Mesendoderm (in vitro differentiated cells): ENCODE measurements around the gene TMSB10.

Experiments used
- DNase-seq: peaks from one replicate; pipeline ENCODE4 v3.0.0; 2013
- H2AK5ac ChIP-seq: 2 replicates; pipeline ENCODE4 v1.6.1; 2013; ENCODE audit warnings: low read length, inconsistent platforms
- H2BK120ac ChIP-seq: 2 replicates; pipeline ENCODE4 v1.6.1; 2013; ENCODE audit warnings: low read depth, mild to moderate bottlenecking, low read length, moderate library complexity, mixed read lengths
- H2BK15ac ChIP-seq: replicated peaks from 2 replicates; pipeline ENCODE4 v1.6.1; 2013; ENCODE audit warnings: low read depth, mild to moderate bottlenecking, moderate library complexity
- H2BK5ac ChIP-seq: 2 replicates; pipeline ENCODE4 v1.6.1; 2013; ENCODE audit warnings: low read length, inconsistent platforms
- H3K18ac ChIP-seq: 2 replicates; pipeline ENCODE4 v1.6.1; 2013; ENCODE audit warnings: mild to moderate bottlenecking, low read length, mixed read lengths
- H3K23ac ChIP-seq: one replicate; pipeline ENCODE4 v1.6.1; 2013; ENCODE audit warnings: low read length
- H3K27ac ChIP-seq: 2 replicates; pipeline ENCODE4 v1.5.1; 2013; ENCODE audit warnings: low read depth, mild to moderate bottlenecking, inconsistent platforms, low read length, moderate library complexity
- H3K27me3 ChIP-seq: 2 replicates; pipeline ENCODE4 v1.6.1; 2013; ENCODE audit warnings: low read length, control low read depth, mild to moderate bottlenecking, inconsistent platforms; ENCODE audit not compliant: insufficient read depth, poor library complexity
- H3K36me3 ChIP-seq: 2 replicates; pipeline ENCODE4 v1.6.1; 2013; ENCODE audit warnings: low read length, inconsistent platforms; ENCODE audit not compliant: control insufficient read depth, insufficient read depth
- H3K4ac ChIP-seq: one replicate; pipeline ENCODE4 v1.6.1; 2013; ENCODE audit warnings: low read depth, mild to moderate bottlenecking, low read length, moderate library complexity
- H3K4me1 ChIP-seq: 2 replicates; pipeline ENCODE4 v1.6.1; 2013; ENCODE audit warnings: low read depth, low read length, inconsistent platforms; ENCODE audit not compliant: control insufficient read depth
- H3K4me2 ChIP-seq: 2 replicates; pipeline ENCODE4 v1.6.1; 2013; ENCODE audit warnings: low read length
- H3K4me3 ChIP-seq: 2 replicates; pipeline ENCODE4 v1.5.1; 2013; ENCODE audit warnings: mild to moderate bottlenecking, low read length
- H3K56ac ChIP-seq: one replicate; pipeline ENCODE4 v1.6.1; 2013; ENCODE audit warnings: low read length
- H3K79me1 ChIP-seq: 2 replicates; pipeline ENCODE4 v1.6.1; 2013; ENCODE audit warnings: low read length, inconsistent platforms
- H3K79me2 ChIP-seq: 2 replicates; pipeline ENCODE4 v1.6.1; 2013; ENCODE audit warnings: mild to moderate bottlenecking, low read length; ENCODE audit not compliant: control insufficient read depth, insufficient read depth
- H3K9ac ChIP-seq: 2 replicates; pipeline ENCODE4 v1.6.1; 2013; ENCODE audit warnings: low read length, inconsistent platforms
- H4K5ac ChIP-seq: one replicate; pipeline ENCODE4 v1.6.1; 2013; ENCODE audit warnings: low read length
- H4K8ac ChIP-seq: one replicate; pipeline ENCODE4 v1.6.1; 2013; ENCODE audit warnings: low read depth, mild to moderate bottlenecking, control low read depth, low read length, moderate library complexity
- WGBS: extraction: QIAGEN DNeasy Blood & Tissue Kit; methylation state at CpG from one replicate; pipeline ENCODE4 v1.1.7; 2013; ENCODE audit warnings: low lambda C conversion rate, missing lambda C conversion rate; ENCODE audit not compliant: insufficient coverage; ENCODE audit errors: extremely low coverage; 5-methylcytosine and 5-hydroxymethylcytosine counted together

TMSB10 gene

GRCh38 chr2:84924173-84925106 is 19.0 kb downstream of the TMSB10 start:
- Histone ChIP-seq H4K8ac (no peak overlapping the region), H4K5ac (no peak overlapping the region), H3K27ac (no peak overlapping the region), H3K4me1 (no peaks in the 10 kb centered on the region), H3K79me2 (no peaks in the 10 kb centered on the region), H3K23ac (no peak overlapping the region), H3K4me3 (no peak overlapping the region), H3K56ac (no peak overlapping the region), H3K9ac (no peak overlapping the region), H3K18ac (no peak overlapping the region), H3K79me1 (no peaks in the 10 kb centered on the region), H3K27me3 (no peaks in the 10 kb centered on the region), H2BK120ac (no peak overlapping the region), H3K36me3 (no peaks in the 10 kb centered on the region), H3K4ac (no peak overlapping the region), H2AK5ac (no peak overlapping the region), H3K4me2 (no peak overlapping the region), H2BK15ac (no peak overlapping the region), H2BK5ac (no peak overlapping the region)
- no CpG with 5 or more reads among the region's 9 CpGs for WGBS
- DNase-seq = peak; percentile 62

GRCh38 chr2:84925336-84925723 is 19.9 kb downstream of the TMSB10 start:
- H3K4me1 ChIP-seq = no peaks in the 10 kb centered on the region
- H2BK120ac ChIP-seq = no peak overlapping the region
- no peak for DNase-seq
- no peak overlapping the region for H3K56ac ChIP-seq
- H3K79me2 ChIP-seq = no peaks in the 10 kb centered on the region
- H2BK15ac ChIP-seq = no peak overlapping the region
- no peak overlapping the region for H2BK5ac ChIP-seq
- no peak overlapping the region for H3K4ac ChIP-seq
- H3K79me1 ChIP-seq = no peaks in the 10 kb centered on the region
- H3K23ac ChIP-seq = no peak overlapping the region
- no peak overlapping the region for H4K5ac ChIP-seq
- H3K27me3 ChIP-seq = no peaks in the 10 kb centered on the region
- no peak overlapping the region for H3K4me2 ChIP-seq
- H3K36me3 ChIP-seq = no peaks in the 10 kb centered on the region
- WGBS = no CpG with 5 or more reads among the region's 2 CpGs
- H3K4me3 ChIP-seq = no peak overlapping the region
- no peak overlapping the region for H3K9ac ChIP-seq
- no peak overlapping the region for H3K18ac ChIP-seq
- no peak overlapping the region for H4K8ac ChIP-seq
- no peak overlapping the region for H3K27ac ChIP-seq
- no peak overlapping the region for H2AK5ac ChIP-seq

- no peak overlapping the region for H3K27ac ChIP-seq
- WGBS = no CpG with 5 or more reads among the region's 34 CpGs
- no peaks in the 10 kb centered on the region for H3K27me3 ChIP-seq
- no peak overlapping the region for H3K9ac ChIP-seq
- no peaks in the 10 kb centered on the region for H3K79me2 ChIP-seq
- H2BK15ac ChIP-seq = no peak overlapping the region
- no peak overlapping the region for H3K18ac ChIP-seq
- no peaks in the 10 kb centered on the region for H3K36me3 ChIP-seq
- H3K56ac ChIP-seq = no peak overlapping the region
- no peak overlapping the region for H2BK120ac ChIP-seq
- no peak overlapping the region for H4K5ac ChIP-seq
- peak; percentile 98 for DNase-seq
- no peak overlapping the region for H3K4ac ChIP-seq
- H3K4me3 ChIP-seq = no peak overlapping the region
- peak overlapping the region; percentile 81 for H3K4me2 ChIP-seq
- no peak overlapping the region for H2BK5ac ChIP-seq
- no peak overlapping the region for H4K8ac ChIP-seq
- no peak overlapping the region for H2AK5ac ChIP-seq
- no peaks in the 10 kb centered on the region for H3K79me1 ChIP-seq
- no peak overlapping the region for H3K23ac ChIP-seq
- H3K4me1 ChIP-seq = no peaks in the 10 kb centered on the region
Measured at GRCh38 chr2:84925724-84926376, 20.4 kb downstream of the TMSB10 start.

- no peaks in the 10 kb centered on the region for H3K27me3 ChIP-seq
- no peak overlapping the region for H3K27ac ChIP-seq
- WGBS = no CpG with 5 or more reads among the region's 3 CpGs
- no peak overlapping the region for H4K5ac ChIP-seq
- H3K4me3 ChIP-seq = no peak overlapping the region
- H3K79me2 ChIP-seq = no peaks in the 10 kb centered on the region
- H3K9ac ChIP-seq = no peak overlapping the region
- no peak overlapping the region for H4K8ac ChIP-seq
- no peak overlapping the region for H2BK120ac ChIP-seq
- no peaks in the 10 kb centered on the region for H3K79me1 ChIP-seq
- H3K23ac ChIP-seq = no peak overlapping the region
- no peak for DNase-seq
- no peak overlapping the region for H2AK5ac ChIP-seq
- no peaks in the 10 kb centered on the region for H3K4me1 ChIP-seq
- H2BK5ac ChIP-seq = no peak overlapping the region
- no peaks in the 10 kb centered on the region for H3K36me3 ChIP-seq
- H3K4ac ChIP-seq = no peak overlapping the region
- no peak overlapping the region for H3K56ac ChIP-seq
- H2BK15ac ChIP-seq = no peak overlapping the region
- H3K4me2 ChIP-seq = no peak overlapping the region
- H3K18ac ChIP-seq = no peak overlapping the region
Measured at GRCh38 chr2:84927275-84927627, 21.8 kb downstream of the TMSB10 start.

- no peak overlapping the region for H3K27ac ChIP-seq
- H4K8ac ChIP-seq = no peak overlapping the region
Measured at GRCh38 chr2:84931384-84931821, 25.9 kb downstream of the TMSB10 start.

More at GRCh38 chr2:84931384-84931821, 25.9 kb downstream of the TMSB10 start:
- no CpG with 5 or more reads among the region's 1 CpG for WGBS
- Histone ChIP-seq H2BK120ac (no peak overlapping the region), H3K18ac (no peak overlapping the region), H3K4me2 (no peak overlapping the region), H3K27me3 (no peaks in the 10 kb centered on the region), H3K79me2 (no peaks in the 10 kb centered on the region), H3K36me3 (no peaks in the 10 kb centered on the region), H2AK5ac (no peak overlapping the region), H3K79me1 (no peaks in the 10 kb centered on the region), H4K5ac (no peak overlapping the region), H2BK15ac (no peak overlapping the region), H2BK5ac (no peak overlapping the region), H3K4ac (no peak overlapping the region), H3K23ac (no peak overlapping the region), H3K4me1 (no peaks in the 10 kb centered on the region), H3K56ac (no peak overlapping the region), H3K9ac (no peak overlapping the region), H3K4me3 (no peak overlapping the region)
- no peak for DNase-seq
